ENCODE data around the gene MRTO4. TPM values are rescaled to one million over a fixed set of nuclear protein-coding genes. Genes with fewer than 3 reads are reported as not detected.

MRTO4 gene
- total RNA-seq (2014; rRNA removed; shearing (Covaris generic); ENCODE audit: low replicate concordance), result 15.4 and 31.0 TPM in 2 replicates

DNA sequence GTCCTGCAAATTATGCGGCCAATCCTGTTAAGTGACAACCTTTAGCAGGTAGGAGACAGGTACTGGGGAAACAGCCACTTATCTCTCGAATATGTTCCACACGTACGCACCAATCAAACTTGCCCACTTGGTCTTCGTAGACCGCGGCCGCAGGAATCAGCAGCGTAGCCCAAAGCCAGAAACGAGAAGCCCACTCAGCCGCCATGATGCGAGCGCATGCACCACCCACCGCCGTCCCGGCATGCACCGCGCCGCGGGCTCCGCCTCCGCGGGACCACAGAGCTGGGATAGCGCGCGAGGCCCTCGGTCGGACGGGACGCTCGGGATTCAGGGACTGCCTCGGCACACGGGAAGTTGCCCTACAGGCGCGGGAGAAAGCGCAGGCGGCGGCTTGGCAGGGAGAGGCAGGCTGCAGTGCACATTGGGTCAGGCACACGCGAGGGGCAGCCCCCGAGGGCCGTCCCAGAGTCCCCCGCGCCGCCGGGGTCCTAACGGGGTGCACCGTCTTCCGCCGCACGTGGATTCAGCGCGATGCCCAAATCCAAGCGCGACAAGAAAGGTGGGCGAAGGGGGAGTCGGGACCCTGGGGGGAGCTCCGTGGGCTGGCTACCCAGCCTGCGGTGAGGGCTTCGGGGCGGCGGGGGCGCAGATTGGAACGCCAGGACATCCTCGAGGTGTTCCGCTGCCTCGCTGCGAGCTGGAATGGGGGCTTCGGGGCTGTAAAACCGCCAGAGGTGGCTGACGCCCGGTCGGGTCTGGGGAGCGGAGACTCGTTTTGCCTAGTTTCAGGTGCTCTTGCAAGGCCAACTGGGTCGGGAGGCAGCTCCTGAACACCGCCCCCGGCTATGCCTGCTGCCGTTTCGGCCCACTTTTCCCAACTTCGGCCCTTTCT lies at the start of gene MRTO4, which contains the start of gene EMC1:
MRTO4 (plus strand) TSS at position 501 of the 892 bp plus-strand sequence; CDS start at position 532, 31 bp downstream.
EMC1 (minus strand) TSS at position 220 of the 892 bp plus-strand sequence; CDS start at position 205, 15 bp downstream.
- H4K20me1 ChIP-seq (ENCODE audit: insufficient read depth, low read depth, low read length), result peaks cover 29% of the 10 kb centered on the region
- peak; percentile 95 for DNase-seq
- H3K27ac ChIP-seq (ENCODE audit: low read length), result peak within 1 kb of the TSS; percentile 76
- H3K9ac ChIP-seq (ENCODE audit: low read length), result peak within 1 kb of the TSS; percentile 83
- peaks cover 17% of the 10 kb centered on the region; the same call in 1 of the 2 replicates for H3K36me3 ChIP-seq (ENCODE audit: insufficient read depth, low read length)
- H3K27me3 ChIP-seq (ENCODE audit: low read length), result no peaks in the 10 kb centered on the region
- peak within 1 kb of the TSS; percentile 89 for H3K4me2 ChIP-seq (ENCODE audit: low read depth, low read length, poor library complexity, severe bottlenecking)
- peak within 1 kb of the TSS; percentile 77 for H3K4me3 ChIP-seq (ENCODE audit: low read length)
- H2AFZ ChIP-seq (ENCODE audit: low read length), result peak within 1 kb of the TSS; percentile 30; the same call in 1 of the 2 replicates
- peaks cover 57% of the 10 kb centered on the region for H3K4me1 ChIP-seq (ENCODE audit: low read length)
- H3K9me3 ChIP-seq (ENCODE audit: low read length), result no peaks in the 10 kb centered on the region
- H3K79me2 ChIP-seq (ENCODE audit: low read length), result peaks cover 98% of the 10 kb centered on the region
- no peaks in the 10 kb centered on the region for H3K9me2 ChIP-seq (replicated peaks; ENCODE audit: insufficient read depth, low read length)

GRCh38 chr1:19202396-19202795 lies 49.2 kb upstream of the MRTO4 start:
- Histone ChIP-seq H3K4me3 (ENCODE audit: low read length) (no peak overlapping the region), H3K36me3 (ENCODE audit: insufficient read depth, low read length) (peaks cover 40% of the 10 kb centered on the region; the same call in 1 of the 2 replicates)

GRCh38 chr1:19203440-19203839 lies 48.2 kb upstream of the MRTO4 start:
- peaks cover 98% of the 10 kb centered on the region for H3K79me2 ChIP-seq (ENCODE audit: low read length)
- no peak for DNase-seq
- peaks cover 30% of the 10 kb centered on the region; the same call in 1 of the 2 replicates for H3K36me3 ChIP-seq (ENCODE audit: insufficient read depth, low read length)
- H3K9me3 ChIP-seq (ENCODE audit: low read length), result no peaks in the 10 kb centered on the region
- H2AFZ ChIP-seq (ENCODE audit: low read length), result no peak overlapping the region
- H3K9me2 ChIP-seq (replicated peaks; ENCODE audit: insufficient read depth, low read length), result no peaks in the 10 kb centered on the region
- H3K4me2 ChIP-seq (ENCODE audit: low read depth, low read length, poor library complexity, severe bottlenecking), result no peak overlapping the region
- H3K27me3 ChIP-seq (ENCODE audit: low read length), result no peaks in the 10 kb centered on the region
- no peak overlapping the region for H3K4me3 ChIP-seq (ENCODE audit: low read length)
- H3K27ac ChIP-seq (ENCODE audit: low read length), result no peak overlapping the region
- H3K4me1 ChIP-seq (ENCODE audit: low read length), result peaks cover 37% of the 10 kb centered on the region
- H4K20me1 ChIP-seq (ENCODE audit: insufficient read depth, low read depth, low read length), result 0 out of 2 replicates have a peak, but pooled peaks cover 32% of the 10 kb centered on the region
- H3K9ac ChIP-seq (ENCODE audit: low read length), result no peak overlapping the region

More at GRCh38 chr1:19202396-19202795, 49.2 kb upstream of the MRTO4 start:
- H3K9ac ChIP-seq (ENCODE audit: low read length), result no peak overlapping the region
- no peak overlapping the region for H3K27ac ChIP-seq (ENCODE audit: low read length)
- no peaks in the 10 kb centered on the region for H3K9me3 ChIP-seq (ENCODE audit: low read length)
- DNase-seq, result no peak
- no peaks in the 10 kb centered on the region for H3K27me3 ChIP-seq (ENCODE audit: low read length)
- no peak overlapping the region for H3K4me2 ChIP-seq (ENCODE audit: low read depth, low read length, poor library complexity, severe bottlenecking)
- H3K79me2 ChIP-seq (ENCODE audit: low read length), result peaks cover 94% of the 10 kb centered on the region
- no peaks in the 10 kb centered on the region for H3K9me2 ChIP-seq (replicated peaks; ENCODE audit: insufficient read depth, low read length)
- H3K4me1 ChIP-seq (ENCODE audit: low read length), result peaks cover 27% of the 10 kb centered on the region
- 0 out of 2 replicates have a peak, but pooled peaks cover 32% of the 10 kb centered on the region for H4K20me1 ChIP-seq (ENCODE audit: insufficient read depth, low read depth, low read length)
- no peak overlapping the region for H2AFZ ChIP-seq (ENCODE audit: low read length)

DNA sequence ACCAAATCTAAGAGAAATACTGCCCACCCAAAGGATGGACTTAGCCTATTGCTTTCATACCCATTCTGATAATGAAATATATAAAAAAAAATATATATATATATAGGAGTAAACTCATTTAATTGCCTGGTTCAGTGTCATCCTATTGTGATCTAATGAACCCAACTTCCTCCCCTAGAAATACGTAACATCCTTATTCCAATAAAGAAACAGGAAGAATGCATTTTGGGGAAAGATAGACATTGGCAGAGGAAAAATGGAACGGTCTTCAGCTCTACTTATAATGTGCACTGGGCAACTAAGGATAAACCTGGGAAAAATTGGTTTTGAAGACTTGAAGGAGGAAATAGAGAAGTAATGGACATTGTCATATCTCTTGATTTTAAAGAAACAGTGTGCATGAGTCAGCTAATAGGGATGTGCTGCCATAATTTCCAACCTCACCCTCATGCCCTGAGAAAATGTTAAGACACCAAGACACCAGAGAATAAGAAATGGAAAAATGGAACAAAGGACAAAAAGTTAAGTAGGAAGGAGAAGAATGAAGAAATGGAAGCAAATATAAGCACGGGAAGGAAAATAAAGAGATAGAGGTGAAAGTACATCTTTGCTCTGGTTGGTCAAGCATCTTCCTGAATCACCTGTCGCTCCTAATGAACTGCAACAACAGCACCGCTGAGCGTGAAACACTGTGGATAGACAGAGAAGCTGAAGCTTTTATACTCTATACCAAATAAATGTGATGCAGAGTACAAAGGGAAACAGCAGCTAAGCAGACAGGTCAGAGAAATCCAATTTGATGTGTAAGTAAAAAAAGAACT lies 46.9 kb upstream of the MRTO4 start:
- Histone ChIP-seq H3K36me3 (ENCODE audit: insufficient read depth, low read length) (peaks cover 22% of the 10 kb centered on the region; the same call in 1 of the 2 replicates), H3K27me3 (ENCODE audit: low read length) (no peaks in the 10 kb centered on the region), H3K27ac (ENCODE audit: low read length) (no peak overlapping the region), H3K4me3 (ENCODE audit: low read length) (no peak overlapping the region), H3K9ac (ENCODE audit: low read length) (no peak overlapping the region), H3K4me2 (ENCODE audit: low read depth, low read length, poor library complexity, severe bottlenecking) (no peak overlapping the region), H3K4me1 (ENCODE audit: low read length) (peaks cover 43% of the 10 kb centered on the region), H3K79me2 (ENCODE audit: low read length) (peaks cover 99% of the 10 kb centered on the region), H4K20me1 (ENCODE audit: insufficient read depth, low read depth, low read length) (peaks cover 34% of the 10 kb centered on the region; the same call in 1 of the 2 replicates), H2AFZ (ENCODE audit: low read length) (no peak overlapping the region), H3K9me2 (replicated peaks; ENCODE audit: insufficient read depth, low read length) (no peaks in the 10 kb centered on the region), H3K9me3 (ENCODE audit: low read length) (no peaks in the 10 kb centered on the region)
- DNase-seq, result no peak

GRCh38 chr1:19205403-19205802 lies 46.2 kb upstream of the MRTO4 start:
- Histone ChIP-seq H4K20me1 (ENCODE audit: insufficient read depth, low read depth, low read length) (peaks cover 34% of the 10 kb centered on the region; the same call in 1 of the 2 replicates), H3K9ac (ENCODE audit: low read length) (no peak overlapping the region), H2AFZ (ENCODE audit: low read length) (no peak overlapping the region), H3K4me2 (ENCODE audit: low read depth, low read length, poor library complexity, severe bottlenecking) (no peak overlapping the region), H3K79me2 (ENCODE audit: low read length) (peaks cover 97% of the 10 kb centered on the region), H3K4me1 (ENCODE audit: low read length) (peaks cover 43% of the 10 kb centered on the region), H3K36me3 (ENCODE audit: insufficient read depth, low read length) (peaks cover 22% of the 10 kb centered on the region; the same call in 1 of the 2 replicates), H3K9me3 (ENCODE audit: low read length) (no peaks in the 10 kb centered on the region), H3K27me3 (ENCODE audit: low read length) (no peaks in the 10 kb centered on the region), H3K4me3 (ENCODE audit: low read length) (no peak overlapping the region), H3K27ac (ENCODE audit: low read length) (no peak overlapping the region), H3K9me2 (replicated peaks; ENCODE audit: insufficient read depth, low read length) (no peaks in the 10 kb centered on the region)
- no peak for DNase-seq

- Histone ChIP-seq H3K27ac (ENCODE audit: low read length) (no peak overlapping the region), H3K79me2 (ENCODE audit: low read length) (peaks cover 98% of the 10 kb centered on the region), H3K4me2 (ENCODE audit: low read depth, low read length, poor library complexity, severe bottlenecking) (no peak overlapping the region), H3K36me3 (ENCODE audit: insufficient read depth, low read length) (peaks cover 19% of the 10 kb centered on the region; the same call in 1 of the 2 replicates), H4K20me1 (ENCODE audit: insufficient read depth, low read depth, low read length) (peaks cover 31% of the 10 kb centered on the region; the same call in 1 of the 2 replicates), H3K9ac (ENCODE audit: low read length) (no peak overlapping the region), H3K4me3 (ENCODE audit: low read length) (no peak overlapping the region), H2AFZ (ENCODE audit: low read length) (no peak overlapping the region), H3K27me3 (ENCODE audit: low read length) (no peaks in the 10 kb centered on the region), H3K9me2 (replicated peaks; ENCODE audit: insufficient read depth, low read length) (no peaks in the 10 kb centered on the region), H3K4me1 (ENCODE audit: low read length) (peaks cover 43% of the 10 kb centered on the region), H3K9me3 (ENCODE audit: low read length) (no peaks in the 10 kb centered on the region)
- DNase-seq, result no peak
These were observed 45.8 kb upstream of the MRTO4 start for GRCh38 chr1:19205845-19206244.

GRCh38 chr1:19206947-19207346 lies 44.7 kb upstream of the MRTO4 start:
- Histone ChIP-seq H3K4me2 (ENCODE audit: low read depth, low read length, poor library complexity, severe bottlenecking) (peak overlapping the region; percentile 12), H3K4me3 (ENCODE audit: low read length) (no peak overlapping the region), H3K79me2 (ENCODE audit: low read length) (peaks cover 98% of the 10 kb centered on the region), H3K27me3 (ENCODE audit: low read length) (no peaks in the 10 kb centered on the region), H3K9ac (ENCODE audit: low read length) (no peak overlapping the region), H4K20me1 (ENCODE audit: insufficient read depth, low read depth, low read length) (peaks cover 24% of the 10 kb centered on the region; the same call in 1 of the 2 replicates), H3K9me2 (replicated peaks; ENCODE audit: insufficient read depth, low read length) (no peaks in the 10 kb centered on the region), H2AFZ (ENCODE audit: low read length) (no peak overlapping the region), H3K27ac (ENCODE audit: low read length) (no peak overlapping the region), H3K36me3 (ENCODE audit: insufficient read depth, low read length) (peaks cover 10% of the 10 kb centered on the region; the same call in 1 of the 2 replicates), H3K9me3 (ENCODE audit: low read length) (no peaks in the 10 kb centered on the region), H3K4me1 (ENCODE audit: low read length) (peaks cover 50% of the 10 kb centered on the region)
- DNase-seq, result no peak

Data from Karpas-422 (cell line).